CD8-positive, alpha-beta memory T cell (primary cell): ENCODE measurements around the gene FAM13C. TPM values are rescaled to one million over a fixed set of nuclear protein-coding genes. Genes with fewer than 3 reads are reported as not detected.

ENCODE experiments used
- CTCF ChIA-PET: fragments of 350-600 bp; sonication (Branson Sonifier 250); formaldehyde crosslinking; loops from one replicate; lab custom pipeline; 2021; ENCODE audit warnings: antibody characterized with exemption; lab: Charles Lee
- POLR2A ChIA-PET: fragments of 350-600 bp; sonication (Branson Sonifier 250); formaldehyde crosslinking; loops from one replicate; lab custom pipeline; 2021; ENCODE audit warnings: antibody characterized with exemption; lab: Charles Lee
- DNase-seq, 5 donors: peaks; one replicate each; pipeline versions ENCODE4 v3.0.0 to v3.0.0-alpha.2; 2020 to 2022; ENCODE audit warnings: mixed read lengths in 1 of 5
- H3K27ac ChIP-seq: one replicate; pipeline ENCODE4 v1.7.0; 2013; ENCODE audit warnings: low read depth, mild to moderate bottlenecking, low read length, moderate library complexity
- H3K27me3 ChIP-seq: 2 replicates; pipeline ENCODE4 v1.7.0; 2013; ENCODE audit warnings: low read length, mild to moderate bottlenecking; ENCODE audit not compliant: insufficient read depth, poor library complexity, severe bottlenecking
- H3K36me3 ChIP-seq: 2 replicates; pipeline ENCODE4 v1.7.0; 2013; ENCODE audit warnings: mild to moderate bottlenecking, low read length, moderate library complexity; ENCODE audit not compliant: insufficient read depth
- H3K4me1 ChIP-seq: 2 replicates; pipeline ENCODE4 v1.7.0; 2013; ENCODE audit warnings: mild to moderate bottlenecking, low read length, moderate library complexity; ENCODE audit not compliant: insufficient read depth
- H3K4me3 ChIP-seq: 2 replicates; pipeline ENCODE4 v1.7.0; 2013; ENCODE audit warnings: mild to moderate bottlenecking, low read length
- H3K9me3 ChIP-seq: 2 replicates; pipeline ENCODE4 v1.7.0; 2013; ENCODE audit warnings: mild to moderate bottlenecking, low read length
- H3K27ac Mint-ChIP-seq, 8 donors: one replicate each; pipeline ENCODE4 v1.8.0; 2020 to 2021; ENCODE audit warnings: mixed read lengths in 8 of 8, mild to moderate bottlenecking in 6 of 8, inconsistent platforms in 3 of 8, moderate library complexity in 3 of 8
- H3K27me3 Mint-ChIP-seq, 2 donors: one replicate each; pipeline ENCODE4 v1.8.0; 2020 to 2021; ENCODE audit warnings: mixed read lengths in 2 of 2, mild to moderate bottlenecking in 1 of 2, moderate library complexity in 1 of 2
- H3K36me3 Mint-ChIP-seq, 3 donors: one replicate each; pipeline ENCODE4 v1.8.0; 2020 to 2021; ENCODE audit warnings: mixed read lengths in 3 of 3, inconsistent platforms in 1 of 3, mild to moderate bottlenecking in 1 of 3
- H3K4me1 Mint-ChIP-seq, 3 donors: one replicate each; pipeline ENCODE4 v1.8.0; 2020 to 2021; ENCODE audit warnings: mixed read lengths in 3 of 3, inconsistent platforms in 1 of 3, mild to moderate bottlenecking in 1 of 3
- H3K4me3 Mint-ChIP-seq, 7 donors: one replicate each; pipeline ENCODE4 v1.8.0; 2020 to 2021; ENCODE audit warnings: mixed read lengths in 7 of 7, mild to moderate bottlenecking in 6 of 7, moderate library complexity in 4 of 7, inconsistent platforms in 2 of 7
- H3K9me3 Mint-ChIP-seq, 5 donors: one replicate each; pipeline ENCODE4 v1.8.0; 2020 to 2022; ENCODE audit warnings: mixed read lengths in 5 of 5, mild to moderate bottlenecking in 3 of 5, moderate library complexity in 2 of 5, inconsistent platforms in 1 of 5
- polyA plus RNA-seq: library from polyadenylated mRNA; unstranded; fragments of 300-500 nt; fragmentation: Illumina TruSeq; gene quantifications from one replicate; pipeline ENCODE4 v1.2.3, GENCODE V29; 2021
- total RNA-seq, 2 experiments: library from RNA; stranded (reverse); gene quantifications; one replicate each; pipeline ENCODE4 v1.2.3, GENCODE V29; 2021

FAM13C gene
- total and polyA plus RNA-seq, 3 experiments from 2014 or later = not detected

DNA sequence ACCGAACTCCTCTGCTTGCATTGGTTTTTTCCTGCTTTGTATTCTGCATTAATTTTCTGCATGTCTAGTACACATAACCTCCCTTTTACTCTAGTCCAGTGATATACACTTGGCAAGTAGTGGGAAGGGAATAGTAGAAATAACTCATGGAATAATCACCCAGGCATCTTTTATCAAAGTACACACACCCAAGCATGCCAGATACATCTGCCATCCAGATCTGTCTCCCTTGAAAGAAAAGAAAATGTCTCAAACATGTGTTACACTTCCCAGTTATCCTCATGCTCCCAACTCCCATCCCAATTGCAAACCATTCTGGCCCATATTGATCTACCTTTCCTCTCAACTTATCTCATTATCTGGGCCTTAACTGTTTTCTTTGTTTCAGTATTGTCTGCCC is 106.9 kb downstream of the FAM13C start:
- no peaks in the 10 kb centered on the region for H3K27me3 ChIP-seq

GRCh38 chr10:59252491-59252890 is 109.9 kb downstream of the FAM13C start:
- no peak overlapping the region for H3K27ac ChIP-seq
- H3K9me3 ChIP-seq = no peaks in the 10 kb centered on the region
- Mint-ChIP-seq H3K27me3 (no peaks in the 10 kb centered on the region), H3K4me1 (no peaks in the 10 kb centered on the region), H3K4me3 (no peak overlapping the region), H3K9me3 (peaks cover 0 to 5% (median 0%) of the 10 kb centered on the region in 5 donors), H3K36me3 (no peaks in the 10 kb centered on the region), H3K27ac (no peak overlapping the region)
- no peak overlapping the region for H3K4me3 ChIP-seq
- no peaks in the 10 kb centered on the region for H3K4me1 ChIP-seq
- POLR2A ChIA-PET = no interaction called here
- CTCF ChIA-PET = no interaction called here
- no peaks in the 10 kb centered on the region for H3K27me3 ChIP-seq
- H3K36me3 ChIP-seq = no peaks in the 10 kb centered on the region
- DNase-seq = no peak

More for the DNA sequence above, 106.9 kb downstream of the FAM13C start:
- no peak for DNase-seq
- no peak overlapping the region for H3K27ac ChIP-seq
- H3K36me3 ChIP-seq = no peaks in the 10 kb centered on the region
- no peak overlapping the region for H3K4me3 ChIP-seq
- peaks cover 0 to 3% (median 0%) of the 10 kb centered on the region in 5 donors for H3K9me3 Mint-ChIP-seq
- ChIA-PET CTCF (no interaction called here), POLR2A (no interaction called here)
- H3K27ac Mint-ChIP-seq = no peak overlapping the region
- no peaks in the 10 kb centered on the region for H3K4me1 ChIP-seq
- H3K9me3 ChIP-seq = no peaks in the 10 kb centered on the region
- H3K36me3 Mint-ChIP-seq = no peaks in the 10 kb centered on the region
- H3K4me3 Mint-ChIP-seq = no peak overlapping the region
- no peaks in the 10 kb centered on the region for H3K27me3 Mint-ChIP-seq
- H3K4me1 Mint-ChIP-seq = no peaks in the 10 kb centered on the region

DNA sequence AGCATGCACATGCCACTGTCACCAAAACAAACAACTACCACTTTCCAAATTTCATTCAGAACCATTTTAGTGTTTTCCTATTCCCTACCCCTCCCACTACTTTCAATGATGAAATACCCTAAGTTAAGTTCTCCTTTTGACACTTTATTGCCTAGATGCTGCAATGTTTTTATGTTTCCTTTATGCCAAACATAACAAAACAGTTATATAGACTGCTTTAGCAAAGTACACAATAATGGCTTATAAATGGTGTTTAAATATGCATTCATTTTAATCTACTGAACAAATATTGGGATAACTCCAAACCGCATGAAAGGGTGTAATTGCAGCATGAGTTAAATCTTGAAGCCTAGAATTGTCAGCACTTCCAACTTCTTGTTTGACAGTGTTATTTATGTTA is 116.7 kb downstream of the FAM13C start:
- H3K9me3 Mint-ChIP-seq = peaks cover 0 to 4% (median 2%) of the 10 kb centered on the region in 5 donors
- no peak for DNase-seq
- H3K27me3 Mint-ChIP-seq = no peaks in the 10 kb centered on the region
- Histone ChIP-seq H3K36me3 (no peaks in the 10 kb centered on the region), H3K9me3 (no peaks in the 10 kb centered on the region), H3K27me3 (no peaks in the 10 kb centered on the region), H3K4me1 (no peaks in the 10 kb centered on the region), H3K4me3 (no peak overlapping the region), H3K27ac (no peak overlapping the region)
- no peak overlapping the region for H3K4me3 Mint-ChIP-seq
- ChIA-PET POLR2A (no interaction called here), CTCF (no interaction called here)
- H3K4me1 Mint-ChIP-seq = no peaks in the 10 kb centered on the region
- H3K27ac Mint-ChIP-seq = no peak overlapping the region
- no peaks in the 10 kb centered on the region for H3K36me3 Mint-ChIP-seq

DNA sequence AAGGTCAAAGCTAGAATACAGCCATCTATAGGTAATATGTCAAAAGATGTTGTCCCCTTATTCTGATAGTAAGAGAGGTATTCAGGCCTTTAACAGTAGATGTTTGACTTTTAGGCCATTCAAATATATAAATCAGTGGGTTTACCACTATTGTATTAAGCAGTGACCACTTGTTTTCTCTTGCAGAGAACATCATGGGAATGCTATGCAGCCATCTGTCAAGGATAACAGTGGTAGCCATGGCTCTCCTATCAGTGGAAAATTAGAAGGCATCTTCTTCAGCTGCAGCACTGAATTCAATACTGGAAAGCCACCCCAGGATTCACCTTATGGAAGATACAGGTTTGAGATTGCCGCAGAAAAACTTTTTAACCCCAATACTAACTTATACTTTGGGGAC is 117.5 kb downstream of the FAM13C start:
- Mint-ChIP-seq H3K4me3 (no peak overlapping the region), H3K27me3 (no peaks in the 10 kb centered on the region), H3K9me3 (peaks cover 0 to 4% (median 2%) of the 10 kb centered on the region in 5 donors), H3K4me1 (no peaks in the 10 kb centered on the region), H3K36me3 (no peaks in the 10 kb centered on the region), H3K27ac (no peak overlapping the region)
- no peaks in the 10 kb centered on the region for H3K36me3 ChIP-seq
- H3K9me3 ChIP-seq = no peaks in the 10 kb centered on the region
- no peak overlapping the region for H3K27ac ChIP-seq
- ChIA-PET POLR2A (no interaction called here), CTCF (no interaction called here)
- no peaks in the 10 kb centered on the region for H3K27me3 ChIP-seq
- H3K4me1 ChIP-seq = no peaks in the 10 kb centered on the region
- H3K4me3 ChIP-seq = no peak overlapping the region
- DNase-seq = no peak

- Mint-ChIP-seq H3K27me3 (no peaks in the 10 kb centered on the region), H3K4me1 (no peaks in the 10 kb centered on the region), H3K4me3 (no peak overlapping the region), H3K36me3 (no peaks in the 10 kb centered on the region), H3K27ac (no peak overlapping the region), H3K9me3 (peaks cover 0 to 4% (median 2%) of the 10 kb centered on the region in 5 donors)
- Histone ChIP-seq H3K36me3 (no peaks in the 10 kb centered on the region), H3K27me3 (no peaks in the 10 kb centered on the region), H3K27ac (no peak overlapping the region), H3K4me1 (no peaks in the 10 kb centered on the region), H3K4me3 (no peak overlapping the region), H3K9me3 (no peaks in the 10 kb centered on the region)
- CTCF ChIA-PET = no interaction called here
- DNase-seq = no peak
- POLR2A ChIA-PET = no interaction called here
These were observed 118.6 kb downstream of the FAM13C start for GRCh38 chr10:59243611-59244195.

DNA sequence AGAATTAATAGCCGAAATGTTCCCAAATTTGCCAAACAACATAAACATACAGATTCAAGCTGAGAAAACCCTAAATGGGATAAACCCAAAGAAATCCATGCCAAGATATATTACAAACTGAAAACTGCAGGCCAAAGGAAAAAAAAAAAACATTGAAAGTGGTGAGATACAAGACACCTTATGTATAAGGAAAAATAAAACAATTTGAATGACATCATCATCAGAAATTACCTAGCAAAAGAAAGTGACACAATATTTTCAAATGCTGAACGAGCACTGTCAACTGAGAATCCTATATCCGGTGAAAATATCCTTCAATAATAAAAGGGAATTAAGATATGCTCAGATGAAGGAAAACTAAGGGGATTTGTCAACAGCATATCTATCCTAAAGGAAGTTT is 119.4 kb downstream of the FAM13C start:
- no peaks in the 10 kb centered on the region for H3K36me3 ChIP-seq
- no peaks in the 10 kb centered on the region for H3K27me3 Mint-ChIP-seq
- H3K27ac Mint-ChIP-seq = no peak overlapping the region
- ChIA-PET CTCF (no interaction called here), POLR2A (no interaction called here)
- H3K4me3 Mint-ChIP-seq = no peak overlapping the region
- no peak overlapping the region for H3K4me3 ChIP-seq
- peaks cover 0 to 4% (median 2%) of the 10 kb centered on the region in 5 donors for H3K9me3 Mint-ChIP-seq
- H3K36me3 Mint-ChIP-seq = no peaks in the 10 kb centered on the region
- no peak overlapping the region for H3K27ac ChIP-seq
- no peaks in the 10 kb centered on the region for H3K27me3 ChIP-seq
- no peak for DNase-seq
- H3K9me3 ChIP-seq = no peaks in the 10 kb centered on the region
- H3K4me1 Mint-ChIP-seq = no peaks in the 10 kb centered on the region
- H3K4me1 ChIP-seq = no peaks in the 10 kb centered on the region

DNA sequence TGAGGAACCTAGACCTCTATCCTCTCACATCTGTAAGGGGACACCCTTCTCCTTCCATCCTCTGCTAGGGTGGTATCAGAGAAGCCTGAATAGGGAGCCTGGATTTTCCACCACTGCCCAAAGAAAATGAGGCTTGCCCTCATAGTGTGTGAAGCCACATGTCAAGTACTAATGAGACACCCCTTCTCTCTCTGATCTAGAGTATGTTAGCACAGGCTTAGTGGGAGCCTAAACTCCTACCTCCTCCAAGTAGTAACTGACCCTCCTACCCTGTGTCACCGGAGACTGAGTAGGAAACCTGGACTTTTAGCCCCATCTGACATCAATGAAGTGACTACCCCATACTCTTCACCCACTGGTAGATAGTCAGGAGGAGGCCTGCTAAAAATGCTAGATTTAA is 120.3 kb downstream of the FAM13C start:
- no peak overlapping the region for H3K4me3 Mint-ChIP-seq
- Histone ChIP-seq H3K4me3 (no peak overlapping the region), H3K36me3 (no peaks in the 10 kb centered on the region), H3K27ac (no peak overlapping the region), H3K27me3 (no peaks in the 10 kb centered on the region), H3K9me3 (no peaks in the 10 kb centered on the region), H3K4me1 (no peaks in the 10 kb centered on the region)
- H3K27me3 Mint-ChIP-seq = no peaks in the 10 kb centered on the region
- peaks cover 0 to 4% (median 2%) of the 10 kb centered on the region in 5 donors for H3K9me3 Mint-ChIP-seq
- ChIA-PET POLR2A (no interaction called here), CTCF (no interaction called here)
- H3K36me3 Mint-ChIP-seq = no peaks in the 10 kb centered on the region
- DNase-seq = no peak
- no peak overlapping the region for H3K27ac Mint-ChIP-seq
- no peaks in the 10 kb centered on the region for H3K4me1 Mint-ChIP-seq

- H3K27ac ChIP-seq = no peak overlapping the region
- H3K27me3 ChIP-seq = no peaks in the 10 kb centered on the region
- Mint-ChIP-seq H3K27ac (no peak overlapping the region), H3K27me3 (no peaks in the 10 kb centered on the region), H3K36me3 (no peaks in the 10 kb centered on the region), H3K9me3 (peaks cover 0 to 4% (median 2%) of the 10 kb centered on the region in 5 donors), H3K4me1 (no peaks in the 10 kb centered on the region), H3K4me3 (no peak overlapping the region)
- no peak for DNase-seq
- H3K4me1 ChIP-seq = no peaks in the 10 kb centered on the region
- no peaks in the 10 kb centered on the region for H3K36me3 ChIP-seq
- H3K4me3 ChIP-seq = no peak overlapping the region
- no peaks in the 10 kb centered on the region for H3K9me3 ChIP-seq
- POLR2A ChIA-PET = no interaction called here
- CTCF ChIA-PET = no interaction called here
These were observed 121.7 kb downstream of the FAM13C start for GRCh38 chr10:59240582-59241183.
